HG02884 (cell line): ENCODE measurements around the gene ACE2.

Experiments used
- ATAC-seq: cut with Tn5 transposase; IDR thresholded peaks from one replicate; pipeline ENCODE4 v1.9.1; 2021; ENCODE audit warnings: mild to moderate bottlenecking, moderate library complexity; ENCODE audit not compliant: unreplicated experiment

Gene ACE2

DNA sequence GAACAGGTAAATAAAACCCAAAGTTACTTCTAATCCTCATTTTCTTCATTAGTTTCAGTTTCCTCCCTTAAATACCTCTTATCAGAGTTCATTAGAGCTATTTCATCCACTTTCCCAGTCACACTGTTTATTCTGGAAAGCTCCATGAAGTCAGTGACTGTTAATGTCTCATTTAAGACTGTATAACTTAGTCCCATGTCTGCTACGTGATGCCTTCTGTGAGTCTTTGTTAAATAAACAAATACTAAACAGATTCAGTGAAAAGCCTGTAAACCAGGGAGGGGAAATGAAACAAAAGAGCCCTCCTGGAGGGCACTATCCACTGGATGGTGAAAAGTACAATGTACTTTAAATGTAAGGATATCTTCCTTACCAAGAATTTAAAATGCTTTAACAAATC is 24.7 kb downstream of the ACE2 start:
- no peak for ATAC-seq

DNA sequence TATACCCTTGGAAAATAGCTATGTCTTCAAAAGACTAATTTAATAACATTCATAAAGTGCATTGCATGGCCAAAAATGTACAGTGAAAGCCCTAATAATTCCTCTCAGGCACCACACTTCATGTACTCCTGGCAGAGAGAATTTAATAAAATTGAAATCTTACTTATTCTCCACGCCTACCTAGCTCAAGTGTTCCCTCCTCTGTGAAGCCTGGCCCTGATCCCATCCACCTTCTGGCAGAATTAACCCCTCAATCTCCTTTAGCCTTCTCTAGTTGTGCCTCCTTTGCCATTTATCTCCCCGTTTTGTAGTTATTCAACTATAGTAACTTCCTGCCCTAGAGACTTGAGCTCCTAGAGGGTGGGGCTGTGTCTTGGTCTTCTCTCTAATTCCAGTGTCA is 26.7 kb downstream of the ACE2 start:
- ATAC-seq, result no peak

DNA sequence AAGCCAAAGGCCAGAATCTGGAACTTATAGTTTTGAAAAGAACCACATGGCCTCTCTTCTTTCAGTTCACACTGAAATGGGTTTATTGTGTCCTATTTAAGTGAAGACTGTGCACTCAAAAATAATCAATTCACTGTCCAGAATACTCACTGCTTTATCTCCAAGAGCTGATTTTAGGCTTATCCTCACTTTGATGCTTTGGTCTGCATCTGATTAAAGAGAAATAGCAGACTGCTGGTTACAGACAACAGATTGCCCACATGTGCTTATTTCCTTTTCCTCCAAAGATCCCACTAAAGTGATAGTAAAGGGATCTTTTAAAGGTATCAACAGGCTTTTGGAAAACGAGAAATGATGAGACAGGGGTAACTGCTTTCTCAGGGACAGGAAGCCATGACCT is 30.6 kb downstream of the ACE2 start:
- no peak for ATAC-seq

DNA sequence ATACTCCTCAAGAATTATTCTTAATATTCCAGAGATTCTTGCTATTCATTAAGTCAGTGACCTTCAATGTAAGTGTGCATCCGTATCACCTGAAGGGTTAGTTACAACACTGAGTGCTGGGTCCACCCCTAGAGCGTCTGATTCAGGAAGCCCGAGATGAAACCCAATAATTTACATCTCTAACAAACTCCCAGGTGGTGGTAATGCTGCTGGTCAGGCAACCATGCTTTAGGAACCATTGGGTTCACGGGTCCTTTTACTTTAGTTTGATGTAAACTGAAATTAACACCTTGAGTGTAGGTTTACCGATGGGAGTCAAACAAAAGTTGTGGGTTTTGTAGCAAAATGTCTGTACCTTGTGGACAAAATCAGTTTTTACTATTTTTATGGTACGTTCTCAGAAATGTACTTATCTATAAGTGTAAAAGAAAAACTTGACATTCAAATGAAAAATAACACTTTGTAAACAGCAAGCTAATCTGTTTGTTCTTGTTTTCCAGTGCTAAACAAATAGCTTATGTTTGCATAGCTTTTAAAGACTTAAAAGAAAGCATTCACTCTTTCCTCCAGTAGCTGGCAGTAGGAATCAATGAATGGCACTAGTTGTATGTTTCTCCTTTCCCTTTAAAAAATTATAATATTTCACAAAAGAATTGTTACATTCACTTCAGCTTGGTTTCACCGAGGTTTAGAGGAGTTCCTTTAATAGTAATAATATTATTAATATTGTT is 32.7 kb downstream of the ACE2 start:
- ATAC-seq, result no peak

DNA sequence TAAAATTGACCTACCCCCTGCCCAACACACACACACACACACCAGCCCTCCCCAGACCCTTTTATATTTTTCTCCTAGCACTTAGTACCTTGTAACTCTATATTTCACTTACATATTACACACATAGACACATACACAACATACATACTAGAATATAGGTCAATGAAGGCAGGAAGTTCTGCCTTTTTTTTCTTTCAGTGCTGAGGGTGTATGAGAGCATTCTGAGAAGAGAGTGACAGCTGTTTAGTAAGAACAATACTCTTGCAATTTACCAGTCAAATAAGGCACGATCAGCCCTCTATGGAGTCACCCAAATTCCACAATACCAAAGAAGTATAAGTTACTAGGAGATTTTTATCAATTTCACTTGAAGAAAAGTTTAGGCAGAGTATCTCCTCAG is 33.5 kb downstream of the ACE2 start:
- no peak for ATAC-seq

DNA sequence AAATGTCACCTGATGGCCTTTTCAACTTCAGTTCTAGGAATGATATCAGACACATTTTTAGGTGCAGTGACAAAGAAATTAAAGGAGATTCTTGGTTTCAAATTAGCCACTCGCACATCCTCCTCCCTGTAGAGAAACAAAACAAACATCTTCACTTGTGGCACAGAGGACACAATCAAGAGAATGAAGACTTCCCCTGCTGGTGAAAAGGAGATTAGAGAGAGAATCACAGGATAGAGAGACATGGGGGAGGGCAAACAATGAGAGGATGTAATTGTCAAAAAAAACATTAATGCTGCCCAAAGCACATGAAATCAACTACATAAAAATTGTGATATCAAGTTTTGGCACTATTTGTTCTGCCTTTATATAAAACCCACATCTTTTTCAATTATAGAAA is 34.5 kb downstream of the ACE2 start:
- no peak for ATAC-seq

DNA sequence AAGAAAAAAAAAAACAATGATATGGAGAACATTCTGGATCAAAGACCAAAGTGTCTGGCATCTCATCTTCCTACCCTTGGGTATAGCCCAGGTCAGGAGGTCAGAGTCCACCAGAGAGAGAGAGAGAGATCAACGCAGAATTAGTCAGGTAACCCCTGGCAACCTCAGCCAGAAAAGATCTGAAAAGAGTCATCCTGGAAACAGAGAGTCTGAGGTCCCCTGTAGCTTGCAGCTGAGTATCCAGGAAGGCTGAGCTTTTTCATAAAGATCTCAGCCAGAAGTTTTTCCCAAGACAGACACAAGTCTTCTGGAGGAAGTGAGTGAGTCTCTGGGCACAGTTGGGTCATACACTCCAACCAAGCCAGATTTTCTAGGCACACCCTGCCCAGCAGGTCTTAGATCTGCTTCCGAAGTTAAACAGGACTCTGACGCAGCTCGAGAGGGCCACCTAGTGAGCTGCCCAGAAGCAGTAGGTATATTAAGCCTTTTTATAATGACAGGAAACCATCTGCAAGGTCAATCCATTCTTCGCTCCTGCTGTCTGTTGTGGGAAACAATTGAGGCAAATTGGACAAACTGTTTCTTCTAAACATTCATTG is 35.7 kb downstream of the ACE2 start:
- peak; percentile 59 for ATAC-seq

DNA sequence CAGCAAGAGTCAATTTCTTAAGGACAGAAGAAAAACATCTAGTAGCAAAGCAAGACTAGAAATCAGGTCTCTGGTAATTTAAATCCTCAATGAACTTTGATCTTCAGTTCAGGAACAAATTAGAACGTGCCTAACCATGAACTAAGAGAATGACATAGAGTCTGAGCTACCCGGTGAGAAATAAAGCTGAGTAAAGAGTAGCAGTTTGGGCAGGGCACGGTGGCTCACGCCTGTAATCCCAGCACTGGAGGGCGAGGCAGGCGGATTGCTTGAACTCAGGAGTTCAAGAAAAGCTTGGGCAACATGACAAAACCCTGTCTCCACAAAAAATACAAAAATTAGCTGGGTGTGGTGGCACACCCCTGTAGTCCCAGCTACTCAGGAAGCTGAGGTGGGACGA is 37.7 kb downstream of the ACE2 start:
- ATAC-seq, result no peak

DNA sequence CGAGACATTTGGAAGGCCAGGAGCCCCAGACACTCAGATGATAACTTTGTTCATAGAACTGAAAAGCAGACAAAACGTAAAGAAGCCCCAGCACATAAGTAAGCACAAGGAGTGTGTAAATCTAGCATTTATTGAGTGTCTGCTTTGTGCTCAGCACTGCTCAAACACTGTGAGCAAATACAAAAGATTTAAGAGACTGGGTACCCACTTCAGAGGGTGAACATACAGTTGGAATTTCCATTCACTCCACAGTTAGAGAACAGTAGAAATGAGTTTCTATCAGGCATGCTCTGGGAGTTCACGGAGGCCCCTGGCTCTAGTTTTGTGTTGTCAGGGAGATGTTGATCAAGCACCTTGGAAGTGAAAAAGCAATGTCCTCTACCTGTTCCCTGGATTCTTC is 39.8 kb downstream of the ACE2 start:
- no peak for ATAC-seq

DNA sequence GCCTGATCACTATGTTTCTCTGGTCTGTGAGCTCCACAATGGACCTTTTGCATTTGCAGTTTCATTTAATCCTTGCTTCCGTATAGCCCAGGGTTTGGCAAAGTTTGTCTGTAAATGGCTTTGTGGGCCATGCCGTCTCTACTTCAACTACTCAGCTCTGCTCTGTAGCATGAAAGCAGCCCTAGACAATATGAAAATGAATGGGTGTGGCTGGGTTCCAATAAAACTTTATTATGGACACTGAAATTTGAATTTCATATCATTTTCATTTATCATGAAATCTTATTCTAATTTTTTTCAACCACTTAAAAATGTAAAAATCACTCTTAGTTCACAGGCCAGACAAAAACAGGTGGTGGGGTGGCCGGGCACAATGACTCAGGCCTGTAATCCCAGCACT is 41.5 kb downstream of the ACE2 start:
- no peak for ATAC-seq

DNA sequence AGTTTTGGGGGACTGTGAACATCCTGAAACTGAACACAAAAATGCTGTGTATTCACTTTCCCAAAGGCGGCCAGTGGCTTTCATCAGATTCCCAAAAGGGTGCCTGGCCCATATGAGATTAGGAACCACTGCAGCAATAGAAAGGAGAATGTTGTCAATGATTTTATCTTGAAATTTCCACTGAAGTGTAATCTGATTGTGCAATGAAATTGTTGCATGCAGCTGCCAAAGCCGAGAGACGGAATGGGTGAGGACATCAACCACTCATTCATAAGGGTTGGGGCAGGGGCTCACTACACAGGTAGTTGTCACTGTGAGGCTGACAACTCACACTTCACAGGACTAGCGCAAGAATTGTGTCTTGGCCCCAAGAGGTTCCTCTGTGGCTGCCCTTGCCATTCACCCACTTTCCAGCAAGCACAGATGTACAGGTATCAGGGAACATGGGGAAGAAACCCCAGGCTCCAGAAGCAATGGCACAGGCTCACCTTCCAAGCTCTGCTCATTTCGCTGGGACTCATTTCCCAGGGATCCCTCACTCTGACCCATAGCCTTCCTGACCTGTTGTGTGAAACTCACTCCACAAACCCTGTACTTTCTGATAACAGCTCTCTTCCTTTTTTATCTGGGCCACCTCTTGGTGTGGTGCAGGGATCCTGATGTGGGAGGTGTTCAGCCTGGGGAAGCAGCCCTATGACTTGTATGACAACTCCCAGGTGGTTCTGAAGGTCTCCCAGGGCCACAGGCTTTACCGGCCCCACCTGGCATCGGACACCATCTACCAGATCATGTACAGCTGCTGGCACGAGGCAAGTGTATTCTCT is 51.4 kb downstream of the ACE2 start:
- no peak for ATAC-seq

DNA sequence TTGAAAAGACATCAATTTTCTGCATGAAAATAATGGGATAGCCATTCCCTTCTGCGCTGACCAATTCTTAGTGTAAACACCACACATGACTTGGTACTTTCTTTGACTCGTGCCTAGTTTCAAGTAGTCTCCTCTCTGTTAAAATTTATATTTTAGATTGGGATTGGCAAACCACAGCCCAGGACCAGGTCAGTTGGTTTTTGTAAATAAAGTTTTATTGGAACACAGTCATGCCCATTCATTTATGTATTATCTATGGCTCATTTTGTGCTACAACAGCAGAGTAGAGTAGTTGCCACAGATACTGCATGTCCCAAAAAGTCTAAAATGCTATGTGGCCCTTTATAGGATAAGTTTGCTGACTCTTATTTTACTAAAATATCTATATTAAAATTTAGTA is 53.4 kb downstream of the ACE2 start:
- ATAC-seq, result no peak

DNA sequence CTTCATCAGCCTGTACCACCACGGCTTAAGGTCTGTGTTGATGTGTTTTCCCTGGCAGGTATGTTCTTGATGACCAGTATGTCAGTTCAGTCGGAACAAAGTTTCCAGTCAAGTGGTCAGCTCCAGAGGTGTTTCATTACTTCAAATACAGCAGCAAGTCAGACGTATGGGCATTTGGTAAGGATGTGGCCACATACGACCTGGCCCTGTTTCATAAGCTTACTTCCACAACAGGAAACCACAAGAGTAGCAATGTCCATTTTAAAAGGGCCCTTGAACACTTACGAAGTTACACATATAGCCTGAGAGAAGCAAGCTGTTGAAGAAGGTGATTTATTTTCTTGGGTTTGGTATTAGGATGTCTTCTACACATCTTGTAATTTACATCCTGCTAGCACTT is 54.0 kb downstream of the ACE2 start:
- ATAC-seq, result no peak

DNA sequence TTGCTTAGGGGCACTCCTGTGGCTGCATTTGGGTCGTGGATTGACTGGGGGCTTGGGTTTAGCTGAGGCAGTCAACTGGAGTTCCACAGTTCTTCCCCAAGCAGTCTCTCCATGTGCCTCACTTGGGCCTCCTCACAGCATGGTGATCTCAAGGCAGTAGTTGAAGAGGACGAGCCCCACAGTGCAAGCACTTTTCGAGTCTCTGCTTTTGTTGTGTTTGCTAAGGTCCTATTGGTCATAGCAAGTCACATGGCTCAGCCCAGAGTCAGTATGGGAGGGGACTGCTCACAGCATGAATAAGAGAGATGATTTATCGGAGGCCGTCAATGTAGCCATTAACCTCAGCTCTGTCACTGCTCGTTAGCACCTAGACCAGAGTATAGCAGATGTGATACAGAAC is 70.4 kb downstream of the ACE2 start:
- no peak for ATAC-seq

DNA sequence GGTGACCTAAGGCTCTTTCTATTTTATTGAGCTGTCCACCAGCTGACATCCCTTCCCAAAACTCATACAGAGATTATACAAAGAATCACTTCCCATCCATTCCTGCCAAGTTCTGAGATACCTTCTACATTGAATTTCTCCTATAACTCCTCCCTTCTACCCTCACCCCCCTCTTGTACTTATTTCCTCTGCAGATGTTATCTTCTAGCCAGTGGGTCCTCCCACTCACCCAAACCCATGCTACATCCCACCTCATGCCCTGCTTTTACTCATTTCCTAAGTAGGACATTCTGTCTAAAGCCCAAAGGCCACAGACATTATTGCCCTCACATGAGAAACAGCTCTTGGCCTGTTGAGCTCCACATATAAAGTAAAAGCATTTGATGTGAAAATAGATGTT is 71.6 kb downstream of the ACE2 start:
- no peak for ATAC-seq

DNA sequence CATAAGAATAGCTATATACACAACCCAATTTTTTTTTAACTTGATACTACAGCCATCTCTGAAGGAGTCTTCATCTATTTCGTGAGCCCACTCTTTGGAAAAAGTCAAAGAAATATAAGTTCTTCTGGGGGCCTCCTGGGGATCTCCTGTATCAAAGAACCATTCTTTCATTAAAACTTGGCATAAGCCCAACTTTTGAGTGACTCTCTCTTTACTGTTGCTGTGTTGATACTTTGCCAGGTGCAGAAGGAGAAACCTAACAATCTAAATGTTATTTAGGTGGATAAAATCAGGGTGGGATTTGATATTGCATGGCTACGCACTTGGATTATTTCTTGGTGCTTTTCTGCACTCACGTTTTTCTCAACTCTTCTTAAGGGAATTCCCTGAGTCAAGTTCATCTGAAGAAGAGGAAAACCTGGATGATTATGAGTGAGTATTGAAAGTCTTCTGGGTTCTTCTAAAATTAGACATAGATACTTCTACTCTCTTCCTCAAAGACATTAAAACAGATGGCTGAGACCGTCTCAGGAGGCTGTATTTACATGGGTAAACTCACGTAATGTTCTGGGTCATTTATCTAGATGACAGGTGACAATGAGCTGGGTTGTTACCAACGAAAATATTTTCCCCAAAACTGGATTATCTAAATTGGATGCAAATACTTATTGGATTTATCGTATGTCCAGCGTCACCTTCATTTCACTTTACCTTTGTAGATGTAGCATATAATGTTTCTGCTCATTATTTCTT is 74.9 kb downstream of the ACE2 start:
- no peak for ATAC-seq

DNA sequence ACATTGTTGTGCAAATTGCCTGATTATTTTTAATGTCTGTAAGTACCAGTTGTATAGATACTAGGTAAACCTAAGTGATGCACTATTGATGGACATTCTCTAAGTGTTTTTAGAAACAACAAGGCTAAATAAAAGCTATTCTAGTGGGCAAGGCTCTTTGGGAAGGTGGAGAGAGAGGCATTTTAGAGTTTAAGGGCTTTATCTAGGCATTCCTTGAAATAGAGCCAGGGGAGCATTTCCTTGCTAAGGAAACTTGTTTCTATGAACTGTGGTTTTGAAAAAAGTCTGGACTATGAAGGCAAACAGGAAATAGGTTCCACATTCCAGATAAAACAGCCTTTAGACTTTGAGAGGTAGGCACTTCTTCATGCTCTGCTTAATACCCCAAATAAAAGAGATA is 76.3 kb downstream of the ACE2 start:
- no peak for ATAC-seq

DNA sequence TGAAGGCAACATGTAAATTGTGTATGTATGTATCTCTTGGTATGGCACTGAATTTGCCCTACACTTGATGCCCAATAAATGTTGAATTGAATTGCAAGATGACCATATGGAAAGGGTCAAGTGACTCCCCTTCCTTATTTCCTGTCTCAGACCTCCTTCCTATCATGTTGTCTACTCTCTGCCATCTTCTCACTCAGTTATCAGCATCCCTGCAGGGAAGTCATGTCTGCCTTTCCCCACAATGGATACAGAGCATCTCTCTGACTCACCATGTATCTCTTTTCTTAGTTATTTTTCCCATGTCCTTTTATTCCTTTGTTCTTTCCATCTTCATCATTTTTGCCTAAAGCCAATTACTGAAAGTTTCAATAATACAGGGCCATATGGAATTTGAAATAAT is 77.7 kb downstream of the ACE2 start:
- no peak for ATAC-seq

DNA sequence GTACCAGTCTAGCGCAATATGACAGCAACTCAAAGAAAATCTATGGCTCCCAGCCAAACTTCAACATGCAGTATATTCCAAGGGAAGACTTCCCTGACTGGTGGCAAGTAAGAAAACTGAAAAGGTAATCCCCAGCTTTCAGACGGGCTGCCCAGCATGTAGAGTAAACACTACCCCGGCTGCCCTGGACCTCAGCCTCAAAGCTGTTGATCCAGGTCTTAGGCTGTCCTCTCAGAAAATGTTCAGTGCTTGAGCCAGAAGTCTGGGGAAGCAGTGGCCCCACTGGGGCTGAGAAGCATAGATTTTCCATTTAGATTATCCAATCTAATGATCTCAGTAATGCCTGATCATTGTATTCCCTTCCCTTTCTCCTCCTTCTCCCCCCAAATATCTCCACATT is 78.3 kb downstream of the ACE2 start:
- ATAC-seq, result no peak

DNA sequence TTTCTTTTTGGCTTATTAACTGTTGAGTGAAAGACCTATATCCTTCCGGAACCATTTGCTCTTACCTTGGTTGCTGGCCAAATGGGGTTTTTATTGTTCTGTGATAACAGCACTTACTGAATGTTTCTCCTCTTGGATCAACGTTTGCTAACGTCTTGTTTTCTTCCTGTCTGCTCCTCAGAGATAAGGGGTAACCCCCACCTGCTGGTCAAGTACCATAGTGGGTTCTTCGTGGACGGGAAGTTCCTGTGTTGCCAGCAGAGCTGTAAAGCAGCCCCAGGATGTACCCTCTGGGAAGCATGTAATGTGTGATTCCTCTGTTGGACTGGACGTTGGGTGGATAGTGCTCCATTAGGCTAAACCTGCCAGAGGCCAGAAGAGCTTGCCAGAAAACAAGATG is 84.8 kb downstream of the ACE2 start:
- ATAC-seq, result no peak

DNA sequence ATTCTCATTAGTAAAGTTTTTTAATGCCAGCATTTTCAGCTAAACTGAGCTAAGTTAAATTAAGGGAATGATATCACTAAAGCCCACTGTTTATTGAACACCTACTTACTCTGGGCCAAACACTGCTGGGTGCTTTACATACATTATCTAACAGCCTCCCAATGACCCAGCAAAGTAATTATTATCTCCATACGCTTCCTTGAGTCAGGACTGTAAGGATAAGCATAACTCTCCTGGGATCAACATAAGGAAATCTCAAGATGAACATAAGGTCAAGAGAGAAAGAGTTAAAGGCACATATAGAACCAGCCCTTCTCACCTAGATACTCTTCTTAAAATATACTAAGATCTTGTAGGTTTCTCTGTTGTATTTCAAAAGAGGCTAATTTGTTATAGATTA is 86.5 kb downstream of the ACE2 start:
- no peak for ATAC-seq
